ENCODE results near the gene RNF25. TPM values are rescaled to one million over a fixed set of nuclear protein-coding genes. Genes with fewer than 3 reads are reported as not detected.

The RNF25 gene
- polyA plus RNA-seq, 2 of the 4 experiments (the other 2 are of a cell fraction), result 33.8 to 61.5 TPM

Other genes with a start within 250 kb of the RNF25 start
- 10.9 and 12.8 TPM in 2 replicates for gene USP37, start 103.7 kb downstream of the RNF25 start, polyA plus RNA-seq (2011; rRNA removed)
- gene USP37, start 103.7 kb downstream of the RNF25 start, polyA plus RNA-seq (2017; fragmentation: RNase III; extraction: RNeasy Plus Mini Kit Qiagen cat#74134 plus additional on column Dnase treatment), result 5.1 to 5.3 TPM (median 5.2 TPM) in 3 replicates
- 86.7 and 87.4 TPM in 2 replicates for gene CNOT9, start 103.2 kb downstream of the RNF25 start, polyA plus RNA-seq (2011; rRNA removed)
- 40.1 to 42.7 TPM (median 40.9 TPM) in 3 replicates for gene CNOT9, start 103.2 kb downstream of the RNF25 start, polyA plus RNA-seq (2017; fragmentation: RNase III; extraction: RNeasy Plus Mini Kit Qiagen cat#74134 plus additional on column Dnase treatment)
- gene PLCD4, start 64.1 kb downstream of the RNF25 start, polyA plus RNA-seq (2011; rRNA removed), result 2.5 and 2.8 TPM in 2 replicates
- gene PLCD4, start 64.1 kb downstream of the RNF25 start, polyA plus RNA-seq (2017; fragmentation: RNase III; extraction: RNeasy Plus Mini Kit Qiagen cat#74134 plus additional on column Dnase treatment), result 0.83 to 1.7 TPM (median 1.2 TPM) in 3 replicates
- 6.3 and 9.5 TPM in 2 replicates for gene ZNF142, start 12.4 kb downstream of the RNF25 start, polyA plus RNA-seq (2011; rRNA removed)
- gene ZNF142, start 12.4 kb downstream of the RNF25 start, polyA plus RNA-seq (2017; fragmentation: RNase III; extraction: RNeasy Plus Mini Kit Qiagen cat#74134 plus additional on column Dnase treatment), result 10.7 to 11.4 TPM (median 10.7 TPM) in 3 replicates
- 47.1 and 47.2 TPM in 2 replicates for gene BCS1L, start 12.3 kb downstream of the RNF25 start, polyA plus RNA-seq (2011; rRNA removed)
- 46.3 to 52.7 TPM (median 47.5 TPM) in 3 replicates for gene BCS1L, start 12.3 kb downstream of the RNF25 start, polyA plus RNA-seq (2017; fragmentation: RNase III; extraction: RNeasy Plus Mini Kit Qiagen cat#74134 plus additional on column Dnase treatment)
- 29.9 and 40.8 TPM in 2 replicates for gene STK36, start 84 bp upstream of the RNF25 start, polyA plus RNA-seq (2011; rRNA removed)
- gene STK36, start 84 bp upstream of the RNF25 start, polyA plus RNA-seq (2017; fragmentation: RNase III; extraction: RNeasy Plus Mini Kit Qiagen cat#74134 plus additional on column Dnase treatment), result 15.3 to 23.3 TPM (median 20.6 TPM) in 3 replicates
- 26.2 and 37.0 TPM in 2 replicates for gene TTLL4, start 38.8 kb upstream of the RNF25 start, polyA plus RNA-seq (2011; rRNA removed)
- 23.4 to 25.6 TPM (median 25.0 TPM) in 3 replicates for gene TTLL4, start 38.8 kb upstream of the RNF25 start, polyA plus RNA-seq (2017; fragmentation: RNase III; extraction: RNeasy Plus Mini Kit Qiagen cat#74134 plus additional on column Dnase treatment)
- 0.13 and 0.20 TPM in 2 replicates for gene CYP27A1, start 110.1 kb upstream of the RNF25 start, polyA plus RNA-seq (2011; rRNA removed)
- 0.10 to 0.14 TPM (median 0.11 TPM) in 3 replicates for gene CYP27A1, start 110.1 kb upstream of the RNF25 start, polyA plus RNA-seq (2017; fragmentation: RNase III; extraction: RNeasy Plus Mini Kit Qiagen cat#74134 plus additional on column Dnase treatment)
- not detected in 2 replicates for gene PRKAG3, start 159.8 kb upstream of the RNF25 start, polyA plus RNA-seq (2011; rRNA removed)
- not detected in 3 replicates for gene PRKAG3, start 159.8 kb upstream of the RNF25 start, polyA plus RNA-seq (2017; fragmentation: RNase III; extraction: RNeasy Plus Mini Kit Qiagen cat#74134 plus additional on column Dnase treatment)
- gene WNT6, start 187.8 kb upstream of the RNF25 start, polyA plus RNA-seq (2011; rRNA removed), result 0.05 and 0.06 TPM in 2 replicates
- gene WNT6, start 187.8 kb upstream of the RNF25 start, polyA plus RNA-seq (2017; fragmentation: RNase III; extraction: RNeasy Plus Mini Kit Qiagen cat#74134 plus additional on column Dnase treatment), result 0.08 to 0.28 TPM (median 0.10 TPM) in 3 replicates
- gene WNT10A, start 208.8 kb upstream of the RNF25 start, polyA plus RNA-seq (2011; rRNA removed), result not detected in 2 replicates
- gene WNT10A, start 208.8 kb upstream of the RNF25 start, polyA plus RNA-seq (2017; fragmentation: RNase III; extraction: RNeasy Plus Mini Kit Qiagen cat#74134 plus additional on column Dnase treatment), result 0.04 TPM in 2 of 3 replicates, not detected in the other

All from A549 (cell line).